GM12864 (cell line): ENCODE measurements around the gene PRXL2A.
"Not testable (repeated sequence)": the region's sequence is repeated elsewhere in the genome, so short reads cannot be mapped to it uniquely, and the experiment has no call there.

Experiments
- DNase-seq: peaks from one replicate; pipeline ENCODE4 v3.0.0-alpha.2; 2011; ENCODE audit warnings: low read depth
- H3K4me3 ChIP-seq: 2 replicates; pipeline ENCODE4 v1.5.1; 2011; ENCODE audit warnings: mild to moderate bottlenecking, low read depth, low read length, control low read depth
- CTCF ChIP-seq: IDR thresholded peaks from 2 replicates; pipeline ENCODE4 v1.5.1; 2011; ENCODE audit warnings: low read depth, mild to moderate bottlenecking, moderate library complexity, low read length, control low read depth, inconsistent platforms; ENCODE audit errors: missing control alignments

The PRXL2A gene

GRCh38 chr10:80415734-80416478, 7.6 kb downstream of the PRXL2A start:
- no peak overlapping the region for H3K4me3 ChIP-seq
- DNase-seq: no peak

GRCh38 chr10:80416479-80417098, 8.2 kb downstream of the PRXL2A start:
- no peak overlapping the region for H3K4me3 ChIP-seq
- no peak for TF ChIP-seq CTCF
- DNase-seq: no peak

More at GRCh38 chr10:80415734-80416478, 7.6 kb downstream of the PRXL2A start:
- TF ChIP-seq CTCF: no peak

GRCh38 chr10:80417256-80417655, 8.9 kb downstream of the PRXL2A start:
- not testable (repeated sequence) for H3K4me3 ChIP-seq, DNase-seq

GRCh38 chr10:80421050-80421706, 12.8 kb downstream of the PRXL2A start:
- no peak for TF ChIP-seq CTCF
- no peak for DNase-seq
- H3K4me3 ChIP-seq: no peak overlapping the region

- peak; percentile 53 for DNase-seq
- no peak overlapping the region for H3K4me3 ChIP-seq
- no peak for TF ChIP-seq CTCF
These were observed 13.6 kb downstream of the PRXL2A start for GRCh38 chr10:80421707-80422536.

- DNase-seq: no peak
- no peak for TF ChIP-seq CTCF
These were observed 17.6 kb downstream of the PRXL2A start for GRCh38 chr10:80425901-80426300.

GRCh38 chr10:80427541-80427940, 19.2 kb downstream of the PRXL2A start:
- no peak for TF ChIP-seq CTCF
- no peak for DNase-seq
- H3K4me3 ChIP-seq: no peak overlapping the region

More at GRCh38 chr10:80425901-80426300, 17.6 kb downstream of the PRXL2A start:
- no peak overlapping the region for H3K4me3 ChIP-seq
